Transverse colon (tissue), 4 donors: ENCODE measurements around the gene GADD45G.

Experiments
- CTCF ChIP-seq, 5 experiments: fragments of 200-600 bp in 3 of 5; fragments of 450-650 bp in 2 of 5; sonication (generic) in 3 of 5; IDR thresholded peaks; 1 replicate in 2 of 5; 2 replicates in 3 of 5; pipeline ENCODE4 v1.5.1; 2016 to 2017; ENCODE audit warnings: antibody characterized with exemption in 5 of 5, inconsistent platforms in 3 of 5, mild to moderate bottlenecking in 2 of 5, moderate library complexity in 1 of 5
- EP300 ChIP-seq: sonication (generic); formaldehyde crosslinking; IDR thresholded peaks from one replicate; pipeline ENCODE4 v1.6.1; 2017; ENCODE audit warnings: antibody characterized with exemption, low read depth
- POLR2A ChIP-seq: fragments of 450-650 bp; IDR thresholded peaks from one replicate; pipeline ENCODE4 v1.6.1; 2016; ENCODE audit warnings: antibody characterized with exemption, mild to moderate bottlenecking, moderate library complexity
- POLR2AphosphoS5 ChIP-seq, 3 donors: sonication (generic); formaldehyde crosslinking; IDR thresholded peaks; one replicate each; pipeline ENCODE4 v1.6.1; 2016; ENCODE audit warnings: antibody characterized with exemption in 3 of 3

- no peak for TF ChIP-seq POLR2A
- TF ChIP-seq CTCF (IDR thresholded peaks at IDR 0.05) = no peak
- no peak for TF ChIP-seq EP300
- TF ChIP-seq POLR2AphosphoS5 (IDR thresholded peaks at IDR 0.05) = no peak
Observed at GRCh38 chr9:89564346-89564878, 40.4 kb upstream of the GADD45G start.
